Mesendoderm (in vitro differentiated cells): Measurements from ENCODE around the gene HDGFL1.

Experiments used
- DNase-seq: peaks from one replicate; pipeline ENCODE4 v3.0.0; 2013
- H2AK5ac ChIP-seq: 2 replicates; pipeline ENCODE4 v1.6.1; 2013; ENCODE audit warnings: low read length, inconsistent platforms
- H2BK120ac ChIP-seq: 2 replicates; pipeline ENCODE4 v1.6.1; 2013; ENCODE audit warnings: low read depth, mild to moderate bottlenecking, low read length, moderate library complexity, mixed read lengths
- H2BK15ac ChIP-seq: replicated peaks from 2 replicates; pipeline ENCODE4 v1.6.1; 2013; ENCODE audit warnings: low read depth, mild to moderate bottlenecking, moderate library complexity
- H2BK5ac ChIP-seq: 2 replicates; pipeline ENCODE4 v1.6.1; 2013; ENCODE audit warnings: low read length, inconsistent platforms
- H3K18ac ChIP-seq: 2 replicates; pipeline ENCODE4 v1.6.1; 2013; ENCODE audit warnings: mild to moderate bottlenecking, low read length, mixed read lengths
- H3K23ac ChIP-seq: one replicate; pipeline ENCODE4 v1.6.1; 2013; ENCODE audit warnings: low read length
- H3K27ac ChIP-seq: 2 replicates; pipeline ENCODE4 v1.5.1; 2013; ENCODE audit warnings: low read depth, mild to moderate bottlenecking, inconsistent platforms, low read length, moderate library complexity
- H3K27me3 ChIP-seq: 2 replicates; pipeline ENCODE4 v1.6.1; 2013; ENCODE audit warnings: low read length, control low read depth, mild to moderate bottlenecking, inconsistent platforms; ENCODE audit not compliant: insufficient read depth, poor library complexity
- H3K36me3 ChIP-seq: 2 replicates; pipeline ENCODE4 v1.6.1; 2013; ENCODE audit warnings: low read length, inconsistent platforms; ENCODE audit not compliant: control insufficient read depth, insufficient read depth
- H3K4ac ChIP-seq: one replicate; pipeline ENCODE4 v1.6.1; 2013; ENCODE audit warnings: low read depth, mild to moderate bottlenecking, low read length, moderate library complexity
- H3K4me1 ChIP-seq: 2 replicates; pipeline ENCODE4 v1.6.1; 2013; ENCODE audit warnings: low read depth, low read length, inconsistent platforms; ENCODE audit not compliant: control insufficient read depth
- H3K4me2 ChIP-seq: 2 replicates; pipeline ENCODE4 v1.6.1; 2013; ENCODE audit warnings: low read length
- H3K4me3 ChIP-seq: 2 replicates; pipeline ENCODE4 v1.5.1; 2013; ENCODE audit warnings: mild to moderate bottlenecking, low read length
- H3K56ac ChIP-seq: one replicate; pipeline ENCODE4 v1.6.1; 2013; ENCODE audit warnings: low read length
- H3K79me1 ChIP-seq: 2 replicates; pipeline ENCODE4 v1.6.1; 2013; ENCODE audit warnings: low read length, inconsistent platforms
- H3K79me2 ChIP-seq: 2 replicates; pipeline ENCODE4 v1.6.1; 2013; ENCODE audit warnings: mild to moderate bottlenecking, low read length; ENCODE audit not compliant: control insufficient read depth, insufficient read depth
- H3K9ac ChIP-seq: 2 replicates; pipeline ENCODE4 v1.6.1; 2013; ENCODE audit warnings: low read length, inconsistent platforms
- H4K5ac ChIP-seq: one replicate; pipeline ENCODE4 v1.6.1; 2013; ENCODE audit warnings: low read length
- H4K8ac ChIP-seq: one replicate; pipeline ENCODE4 v1.6.1; 2013; ENCODE audit warnings: low read depth, mild to moderate bottlenecking, control low read depth, low read length, moderate library complexity
- WGBS: extraction: QIAGEN DNeasy Blood & Tissue Kit; methylation state at CpG from one replicate; pipeline ENCODE4 v1.1.7; 2013; ENCODE audit warnings: low lambda C conversion rate, missing lambda C conversion rate; ENCODE audit not compliant: insufficient coverage; ENCODE audit errors: extremely low coverage; 5-methylcytosine and 5-hydroxymethylcytosine counted together

Gene HDGFL1

GRCh38 chr6:22580337-22580736 lies 11.0 kb downstream of the HDGFL1 start:
- Histone ChIP-seq H3K4me3 (no peak overlapping the region), H3K4me1 (no peaks in the 10 kb centered on the region), H3K4me2 (no peak overlapping the region), H2AK5ac (no peak overlapping the region), H3K18ac (no peak overlapping the region), H2BK5ac (no peak overlapping the region), H3K79me2 (no peaks in the 10 kb centered on the region), H3K27ac (no peak overlapping the region), H4K5ac (no peak overlapping the region), H3K27me3 (no peaks in the 10 kb centered on the region), H2BK120ac (no peak overlapping the region), H3K36me3 (no peaks in the 10 kb centered on the region), H3K23ac (no peak overlapping the region), H3K79me1 (no peaks in the 10 kb centered on the region), H4K8ac (no peak overlapping the region), H3K9ac (no peak overlapping the region), H3K4ac (no peak overlapping the region), H3K56ac (no peak overlapping the region), H2BK15ac (no peak overlapping the region)
- WGBS, result no CpG with 5 or more reads among the region's 5 CpGs
- DNase-seq, result no peak

GRCh38 chr6:22582417-22583205 lies 13.2 kb downstream of the HDGFL1 start:
- Histone ChIP-seq H3K18ac (no peak overlapping the region), H2BK15ac (no peak overlapping the region), H3K23ac (no peak overlapping the region), H4K8ac (no peak overlapping the region), H2BK5ac (no peak overlapping the region), H3K27ac (no peak overlapping the region), H3K4me3 (no peak overlapping the region), H3K56ac (no peak overlapping the region), H3K9ac (no peak overlapping the region), H2AK5ac (no peak overlapping the region), H3K79me2 (no peaks in the 10 kb centered on the region), H3K4ac (no peak overlapping the region), H3K36me3 (no peaks in the 10 kb centered on the region), H3K27me3 (no peaks in the 10 kb centered on the region), H2BK120ac (no peak overlapping the region), H3K79me1 (no peaks in the 10 kb centered on the region), H3K4me1 (no peaks in the 10 kb centered on the region), H3K4me2 (no peak overlapping the region), H4K5ac (no peak overlapping the region)
- WGBS, result no CpG with 5 or more reads among the region's 4 CpGs
- DNase-seq, result no peak

- H3K4ac ChIP-seq, result no peak overlapping the region
- no peaks in the 10 kb centered on the region for H3K27me3 ChIP-seq
- no peaks in the 10 kb centered on the region for H3K79me2 ChIP-seq
- H3K4me3 ChIP-seq, result no peak overlapping the region
- H3K36me3 ChIP-seq, result no peaks in the 10 kb centered on the region
- H3K4me2 ChIP-seq, result no peak overlapping the region
- no peak overlapping the region for H3K18ac ChIP-seq
- no peaks in the 10 kb centered on the region for H3K79me1 ChIP-seq
- H3K23ac ChIP-seq, result no peak overlapping the region
- DNase-seq, result no peak
- no peak overlapping the region for H2AK5ac ChIP-seq
- no CpG with 5 or more reads among the region's 5 CpGs for WGBS
- H2BK15ac ChIP-seq, result no peak overlapping the region
- no peak overlapping the region for H4K8ac ChIP-seq
- H3K9ac ChIP-seq, result no peak overlapping the region
- H3K4me1 ChIP-seq, result no peaks in the 10 kb centered on the region
- H2BK5ac ChIP-seq, result no peak overlapping the region
- H4K5ac ChIP-seq, result no peak overlapping the region
- no peak overlapping the region for H2BK120ac ChIP-seq
- H3K56ac ChIP-seq, result no peak overlapping the region
- H3K27ac ChIP-seq, result no peak overlapping the region
These were observed 13.9 kb downstream of the HDGFL1 start for GRCh38 chr6:22583230-22583629.

DNA sequence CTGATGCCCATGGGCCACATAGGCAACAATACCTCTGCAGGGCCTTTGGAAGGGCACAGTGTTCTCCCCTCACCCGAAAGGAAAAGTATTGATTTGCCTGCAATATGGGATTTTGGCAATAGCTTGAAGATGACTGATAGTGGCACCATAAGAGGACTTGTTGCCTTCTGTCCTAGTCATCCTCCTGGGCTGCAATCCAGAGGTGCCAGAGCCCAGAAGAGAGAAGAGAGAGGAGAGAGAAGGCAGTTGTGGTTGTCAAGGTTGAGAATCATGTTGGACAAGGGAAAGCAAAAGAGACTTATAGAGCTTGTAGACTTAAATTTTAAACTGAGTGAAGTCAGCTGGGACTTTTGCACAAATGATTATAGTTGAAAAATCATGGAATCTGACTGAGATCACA lies 14.6 kb downstream of the HDGFL1 start:
- H4K8ac ChIP-seq, result no peak overlapping the region
- DNase-seq, result no peak
- H2BK5ac ChIP-seq, result no peak overlapping the region
- H3K79me1 ChIP-seq, result no peaks in the 10 kb centered on the region
- H3K27ac ChIP-seq, result no peak overlapping the region
- no peaks in the 10 kb centered on the region for H3K79me2 ChIP-seq
- no peak overlapping the region for H3K4me2 ChIP-seq
- H3K4ac ChIP-seq, result no peak overlapping the region
- no peak overlapping the region for H3K56ac ChIP-seq
- H2BK15ac ChIP-seq, result no peak overlapping the region
- no peak overlapping the region for H2BK120ac ChIP-seq
- no peak overlapping the region for H2AK5ac ChIP-seq
- no peak overlapping the region for H3K18ac ChIP-seq
- H3K36me3 ChIP-seq, result no peaks in the 10 kb centered on the region
- H3K27me3 ChIP-seq, result no peaks in the 10 kb centered on the region
- WGBS, result no CpG with 5 or more reads among the region's 1 CpG
- no peak overlapping the region for H3K23ac ChIP-seq
- H3K4me1 ChIP-seq, result no peaks in the 10 kb centered on the region
- H3K4me3 ChIP-seq, result no peak overlapping the region
- H3K9ac ChIP-seq, result no peak overlapping the region
- no peak overlapping the region for H4K5ac ChIP-seq

DNA sequence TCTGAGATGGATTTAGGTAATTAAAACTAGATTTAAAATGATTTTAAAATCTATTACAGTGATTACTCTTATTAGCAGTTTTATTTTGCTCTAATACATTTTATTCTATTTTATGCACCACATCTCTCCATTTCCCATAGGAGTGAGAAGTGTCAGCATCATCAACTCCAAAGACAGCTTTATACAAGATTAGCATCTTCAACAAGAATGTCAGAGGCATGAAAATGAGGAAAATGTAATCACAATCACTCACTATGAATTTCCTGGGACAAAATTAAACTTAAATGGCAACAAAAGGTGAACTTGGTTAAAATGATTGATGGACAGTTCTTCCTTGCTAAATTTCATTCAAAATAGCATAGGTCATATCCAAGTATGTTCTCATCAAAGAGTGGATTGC lies 19.8 kb downstream of the HDGFL1 start:
- no peak overlapping the region for H2BK15ac ChIP-seq
- H3K27ac ChIP-seq, result no peak overlapping the region
- H4K8ac ChIP-seq, result no peak overlapping the region
- no peaks in the 10 kb centered on the region for H3K79me1 ChIP-seq
- no peak for DNase-seq
- no peak overlapping the region for H3K9ac ChIP-seq
- H3K23ac ChIP-seq, result no peak overlapping the region
- H3K4me3 ChIP-seq, result no peak overlapping the region
- no peak overlapping the region for H3K4ac ChIP-seq
- H3K18ac ChIP-seq, result no peak overlapping the region
- no peaks in the 10 kb centered on the region for H3K36me3 ChIP-seq
- no peak overlapping the region for H2BK5ac ChIP-seq
- no peak overlapping the region for H2AK5ac ChIP-seq
- no peaks in the 10 kb centered on the region for H3K4me1 ChIP-seq
- H3K27me3 ChIP-seq, result no peaks in the 10 kb centered on the region
- no peak overlapping the region for H3K4me2 ChIP-seq
- H2BK120ac ChIP-seq, result no peak overlapping the region
- no peak overlapping the region for H4K5ac ChIP-seq
- H3K79me2 ChIP-seq, result no peaks in the 10 kb centered on the region
- H3K56ac ChIP-seq, result no peak overlapping the region

DNA sequence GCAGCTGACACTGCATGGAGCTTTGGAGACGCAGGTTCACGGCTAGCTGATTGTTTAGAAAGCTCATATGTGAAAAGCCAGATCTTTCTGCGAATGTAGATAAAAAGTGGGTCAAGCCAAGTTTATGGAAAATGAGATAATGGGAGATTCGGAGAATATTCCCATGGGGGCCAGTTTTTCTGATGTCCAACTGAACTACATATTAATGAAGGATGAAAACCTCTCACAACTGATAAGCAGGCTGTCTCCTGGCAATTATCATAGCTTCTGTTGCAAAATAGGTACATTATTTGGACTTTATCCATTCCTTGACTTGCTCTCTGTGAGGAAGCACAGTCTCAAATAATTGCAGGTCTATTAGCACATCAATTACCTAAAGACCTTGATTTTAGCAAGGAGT lies 21.1 kb downstream of the HDGFL1 start:
- Histone ChIP-seq H3K79me1 (no peaks in the 10 kb centered on the region), H3K9ac (no peak overlapping the region), H4K8ac (no peak overlapping the region), H3K4me2 (no peak overlapping the region), H3K23ac (no peak overlapping the region), H2AK5ac (no peak overlapping the region), H3K4ac (no peak overlapping the region), H2BK5ac (no peak overlapping the region), H2BK120ac (no peak overlapping the region), H3K36me3 (no peaks in the 10 kb centered on the region), H3K27me3 (no peaks in the 10 kb centered on the region), H2BK15ac (no peak overlapping the region), H3K4me3 (no peak overlapping the region), H3K56ac (no peak overlapping the region), H4K5ac (no peak overlapping the region), H3K4me1 (no peaks in the 10 kb centered on the region), H3K27ac (no peak overlapping the region), H3K79me2 (no peaks in the 10 kb centered on the region), H3K18ac (no peak overlapping the region)
- no CpG with 5 or more reads among the region's 4 CpGs for WGBS
- DNase-seq, result no peak
